Ascending aorta (tissue), 2 donors: Measurements from ENCODE around the gene ASIC4. TPM values are rescaled to one million over a fixed set of nuclear protein-coding genes. Genes with fewer than 3 reads are reported as not detected.

Experiments used
- DNase-seq, 2 donors: peaks; one replicate each; pipeline ENCODE4 v3.0.0-alpha.2; 2019; ENCODE audit warnings: low spot score in 2 of 2
- H3K27ac ChIP-seq, 2 donors: fragments of 200-600 bp; sonication (generic); one replicate each; pipeline ENCODE4 v1.5.1; 2016 to 2017; ENCODE audit warnings: mild to moderate bottlenecking in 1 of 2
- H3K27me3 ChIP-seq: fragments of 200-600 bp; sonication (generic); one replicate; pipeline ENCODE4 v1.5.1; 2017
- H3K36me3 ChIP-seq, 2 donors: fragments of 200-600 bp; sonication (generic); one replicate each; pipeline ENCODE4 v1.5.1; 2016
- H3K4me1 ChIP-seq, 2 donors: fragments of 200-600 bp; sonication (generic); one replicate each; pipeline ENCODE4 v1.5.1; 2016 to 2017; ENCODE audit warnings: mild to moderate bottlenecking in 1 of 2
- H3K4me3 ChIP-seq, 2 donors: fragments of 200-600 bp; sonication (generic); one replicate each; pipeline ENCODE4 v1.5.1; 2016 to 2017; ENCODE audit warnings: mild to moderate bottlenecking in 1 of 2
- H3K9me3 ChIP-seq, 2 donors: fragments of 200-600 bp; sonication (generic); one replicate each; pipeline ENCODE4 v1.5.1; 2016
- intact Hi-C: fragments of 100-400 bp; cut with DNase I; formaldehyde crosslinking; loops from one replicate; pipeline ENCODE4 v1.15.1; 2023
- total RNA-seq: library from RNA; depleted of rRNA; stranded (reverse); fragments of >200 nt; gene quantifications from one replicate; pipeline ENCODE4 v1.1.0, GENCODE V29; 2016
- TF ChIP-seq, protein P1 (sequence below), 3 experiments: fragments of 200-600 bp in 2 of 3; fragments of 450-650 bp in 1 of 3; sonication (generic) in 2 of 3; IDR thresholded peaks; one replicate each; pipeline ENCODE4 v1.5.1; 2016 to 2019; ENCODE audit warnings: antibody characterized with exemption in 3 of 3, mild to moderate bottlenecking in 1 of 3, moderate library complexity in 1 of 3

The ASIC4 gene
- total RNA-seq, 1 donor from 2014 or later: not detected

DNA sequence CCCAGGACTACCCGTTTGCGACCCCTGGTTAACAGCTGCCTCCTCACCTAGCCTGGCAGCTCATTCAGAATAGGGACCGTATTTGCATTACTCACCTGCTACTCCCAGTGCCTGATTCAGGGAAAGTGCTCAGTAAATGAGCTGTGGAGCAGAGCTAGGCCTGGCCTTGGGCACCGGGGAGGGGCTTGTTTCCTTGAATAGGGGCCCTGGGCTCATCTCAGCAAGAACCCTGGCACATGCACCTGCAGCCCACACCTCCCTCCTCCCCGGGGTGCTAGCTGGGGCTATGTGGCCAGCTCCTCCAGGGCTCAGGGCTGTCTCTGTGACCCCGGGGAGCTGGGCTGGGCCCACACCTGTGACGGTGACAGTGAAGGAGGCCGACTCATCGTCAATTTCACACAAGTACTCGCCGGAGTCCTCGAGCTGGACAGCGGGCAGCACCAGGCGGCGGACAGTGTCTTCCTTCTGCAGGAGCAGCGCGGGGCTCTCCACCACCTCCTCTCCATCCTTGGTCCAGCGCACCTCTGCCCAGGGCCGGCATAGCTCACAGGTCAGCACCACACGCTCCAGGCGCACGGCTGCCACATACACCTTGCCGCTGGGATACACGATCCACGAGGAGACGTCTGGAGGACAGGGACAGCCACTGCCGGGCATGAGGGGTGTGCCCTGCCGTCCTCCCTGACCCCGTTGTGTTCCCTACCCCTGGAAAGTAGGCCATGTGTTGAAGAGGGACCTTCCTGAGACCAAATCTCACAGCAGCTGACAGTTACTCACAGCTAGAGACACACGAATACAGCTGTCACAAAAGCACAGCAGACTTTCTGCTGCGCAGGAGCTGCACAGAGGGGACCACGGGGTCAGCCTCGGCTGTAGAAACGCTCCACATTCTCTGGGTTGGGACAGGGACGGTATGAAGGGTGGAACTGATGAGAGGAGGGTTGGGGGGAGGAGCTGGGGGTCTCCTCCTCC lies 48.1 kb downstream of the ASIC4 start:
- Histone ChIP-seq H3K27ac (no peak overlapping the region), H3K9me3 (no peaks in the 10 kb centered on the region), H3K27me3 (no peaks in the 10 kb centered on the region), H3K4me3 (no peak overlapping the region), H3K36me3 (peaks cover 18 to 38% of the 10 kb centered on the region in 2 donors), H3K4me1 (no peaks in the 10 kb centered on the region)
- TF ChIP-seq, protein P1, sequence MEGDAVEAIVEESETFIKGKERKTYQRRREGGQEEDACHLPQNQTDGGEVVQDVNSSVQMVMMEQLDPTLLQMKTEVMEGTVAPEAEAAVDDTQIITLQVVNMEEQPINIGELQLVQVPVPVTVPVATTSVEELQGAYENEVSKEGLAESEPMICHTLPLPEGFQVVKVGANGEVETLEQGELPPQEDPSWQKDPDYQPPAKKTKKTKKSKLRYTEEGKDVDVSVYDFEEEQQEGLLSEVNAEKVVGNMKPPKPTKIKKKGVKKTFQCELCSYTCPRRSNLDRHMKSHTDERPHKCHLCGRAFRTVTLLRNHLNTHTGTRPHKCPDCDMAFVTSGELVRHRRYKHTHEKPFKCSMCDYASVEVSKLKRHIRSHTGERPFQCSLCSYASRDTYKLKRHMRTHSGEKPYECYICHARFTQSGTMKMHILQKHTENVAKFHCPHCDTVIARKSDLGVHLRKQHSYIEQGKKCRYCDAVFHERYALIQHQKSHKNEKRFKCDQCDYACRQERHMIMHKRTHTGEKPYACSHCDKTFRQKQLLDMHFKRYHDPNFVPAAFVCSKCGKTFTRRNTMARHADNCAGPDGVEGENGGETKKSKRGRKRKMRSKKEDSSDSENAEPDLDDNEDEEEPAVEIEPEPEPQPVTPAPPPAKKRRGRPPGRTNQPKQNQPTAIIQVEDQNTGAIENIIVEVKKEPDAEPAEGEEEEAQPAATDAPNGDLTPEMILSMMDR (IDR thresholded peaks at IDR 0.05): no peak
- DNase-seq: peak in 1 of 2 donors; percentile 55
- intact Hi-C loops: no loop called here

DNA sequence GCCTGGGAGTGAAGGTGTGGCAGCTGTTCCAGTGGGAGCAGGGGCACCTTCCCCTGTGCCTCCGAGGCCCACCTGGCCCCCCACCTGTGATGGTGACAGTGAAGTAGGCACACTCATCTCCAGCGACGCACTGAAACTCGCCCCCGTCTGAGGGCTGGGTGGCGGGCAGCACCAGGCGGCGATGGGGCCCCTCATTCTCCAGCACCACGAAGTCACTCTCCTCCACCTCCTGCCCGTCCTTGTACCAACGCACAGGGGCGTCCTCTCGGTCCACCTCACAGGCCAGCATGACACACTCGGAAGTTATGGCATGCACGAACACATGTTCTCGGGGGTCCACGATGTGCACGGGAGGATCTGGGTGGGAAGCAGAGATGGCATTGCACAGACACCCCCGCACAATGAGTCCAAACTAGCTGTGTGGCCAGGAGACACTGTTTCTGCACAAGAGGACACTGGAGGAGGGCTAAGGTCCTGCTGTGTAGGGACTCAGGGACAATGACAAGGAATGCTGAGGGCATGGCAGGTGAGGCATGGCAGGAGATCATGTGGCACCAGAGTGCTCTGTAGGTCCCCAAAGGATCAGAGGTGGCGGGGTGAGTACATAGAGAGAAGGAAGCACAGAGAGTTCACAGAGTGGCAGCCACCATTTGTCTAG lies 49.1 kb downstream of the ASIC4 start:
- Histone ChIP-seq H3K27me3 (no peaks in the 10 kb centered on the region), H3K36me3 (peaks cover 18 to 36% of the 10 kb centered on the region in 2 donors), H3K4me1 (no peaks in the 10 kb centered on the region), H3K4me3 (no peak overlapping the region), H3K9me3 (no peaks in the 10 kb centered on the region), H3K27ac (no peak overlapping the region)
- DNase-seq: peak in 1 of 2 donors; percentile 56
- TF ChIP-seq, protein P1 (IDR thresholded peaks at IDR 0.05): no peak
- intact Hi-C loops: no loop called here

DNA sequence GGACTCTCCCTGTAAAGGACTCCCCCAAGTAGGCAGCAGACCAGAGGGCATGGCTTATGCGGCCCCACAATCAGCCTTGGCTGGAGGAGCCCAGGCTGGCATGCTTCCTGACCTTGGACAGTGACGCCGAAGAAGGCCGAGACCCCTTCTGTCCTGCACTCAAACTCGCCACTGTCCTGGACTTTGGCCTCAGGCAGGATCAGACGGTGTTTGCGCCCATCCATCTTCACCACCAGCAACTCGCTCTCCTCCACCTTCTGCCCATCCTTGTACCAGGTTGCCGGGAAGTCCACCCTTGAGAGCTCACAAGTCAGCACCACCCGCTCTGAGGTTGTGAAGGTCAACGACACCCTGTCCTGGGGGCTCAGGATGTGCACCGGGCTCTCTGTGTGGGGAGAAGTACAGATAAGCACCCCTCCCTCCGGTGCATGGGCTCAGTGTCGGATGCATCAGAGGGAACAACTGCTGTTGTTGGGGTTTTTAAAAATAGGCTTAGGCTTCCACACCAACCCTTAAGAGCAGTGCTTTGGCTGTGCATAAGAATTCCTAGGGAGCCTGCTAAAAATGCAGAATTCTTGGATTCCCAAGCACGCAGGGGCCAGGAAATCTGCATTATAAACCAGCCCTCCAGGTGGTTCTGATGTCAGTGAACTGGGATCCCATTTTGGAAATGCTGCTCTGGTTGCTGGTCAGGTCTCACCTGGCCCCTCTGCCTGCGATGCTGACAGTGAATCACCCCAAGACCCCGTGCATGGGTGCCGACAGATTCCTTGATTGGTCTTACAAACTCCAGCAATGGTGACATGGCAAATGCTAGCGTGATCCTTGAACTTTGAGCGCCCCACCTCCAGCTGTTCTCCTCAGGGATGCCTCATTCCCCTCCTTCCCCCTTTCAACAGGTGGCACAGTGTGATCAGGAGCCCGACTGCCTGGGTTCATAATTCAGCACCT lies 51.1 kb downstream of the ASIC4 start:
- H3K4me3 ChIP-seq: no peak overlapping the region
- no peak overlapping the region for H3K27ac ChIP-seq
- intact Hi-C loops: no loop called here
- H3K4me1 ChIP-seq: peaks cover 0 to 5% of the 10 kb centered on the region in 2 donors
- no peaks in the 10 kb centered on the region for H3K27me3 ChIP-seq
- DNase-seq: no peak
- H3K36me3 ChIP-seq: peaks cover 18 to 36% of the 10 kb centered on the region in 2 donors
- TF ChIP-seq, protein P1 (IDR thresholded peaks at IDR 0.05): no peak
- no peaks in the 10 kb centered on the region for H3K9me3 ChIP-seq

DNA sequence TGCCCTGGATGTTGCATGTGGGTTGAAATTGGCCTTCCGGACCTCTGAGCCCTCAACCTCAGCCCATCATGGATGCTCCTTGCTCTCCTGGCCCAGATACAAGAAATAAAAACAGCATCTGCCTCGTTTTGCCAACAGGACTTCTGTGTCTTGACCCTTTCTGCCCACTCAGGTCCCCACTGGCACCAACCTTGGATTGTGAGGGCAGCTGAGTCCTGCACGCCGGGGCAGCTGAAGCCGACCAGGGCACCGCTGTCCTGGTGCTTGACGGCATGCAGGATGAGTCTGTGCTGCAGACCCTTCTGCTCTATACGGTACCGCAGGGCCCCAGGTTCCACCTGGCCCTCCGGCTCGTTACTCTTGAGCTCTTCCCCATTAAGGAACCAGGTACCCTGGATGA lies 52.4 kb downstream of the ASIC4 start:
- no peak for DNase-seq
- Histone ChIP-seq H3K27me3 (no peaks in the 10 kb centered on the region), H3K27ac (no peak overlapping the region), H3K4me3 (no peak overlapping the region), H3K9me3 (no peaks in the 10 kb centered on the region), H3K4me1 (peaks cover 0 to 7% of the 10 kb centered on the region in 2 donors), H3K36me3 (peaks cover 18 to 36% of the 10 kb centered on the region in 2 donors)
- intact Hi-C loops: no loop called here
- TF ChIP-seq, protein P1 (IDR thresholded peaks at IDR 0.05): no peak

DNA sequence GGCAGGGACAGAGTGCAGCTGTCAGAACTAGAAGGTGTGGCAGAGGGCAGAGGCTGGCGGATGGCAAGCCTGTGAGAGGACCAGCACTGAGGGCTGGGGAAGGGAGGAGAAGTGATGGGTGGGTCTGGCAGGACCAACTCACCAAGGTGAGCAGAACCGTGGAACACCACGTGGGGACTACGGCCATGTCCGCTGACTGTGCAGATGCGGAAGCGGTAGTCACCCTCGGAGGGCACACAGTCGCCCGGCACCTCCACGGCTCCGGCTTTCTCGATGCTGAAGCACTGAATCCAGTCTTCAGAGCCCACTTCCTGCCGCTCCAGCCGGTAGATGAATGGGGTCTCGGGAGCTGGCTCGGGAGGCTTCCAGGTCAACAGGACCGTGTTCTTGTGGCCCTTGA lies 52.8 kb downstream of the ASIC4 start:
- Histone ChIP-seq H3K27me3 (no peaks in the 10 kb centered on the region), H3K36me3 (peaks cover 18 to 32% of the 10 kb centered on the region in 2 donors), H3K4me3 (no peak overlapping the region), H3K27ac (no peak overlapping the region), H3K9me3 (no peaks in the 10 kb centered on the region), H3K4me1 (peaks cover 0 to 12% of the 10 kb centered on the region in 2 donors)
- intact Hi-C loops: no loop called here
- TF ChIP-seq, protein P1 (IDR thresholded peaks at IDR 0.05): no peak
- no peak for DNase-seq
